Measurements from ENCODE around the gene PSMA4.
A peak's percentile ranks its signal among the peaks of the same experiment; 100 is the strongest.
"Not testable (repeated sequence)": the region's sequence is repeated elsewhere in the genome, so short reads cannot be mapped to it uniquely, and the experiment has no call there.

The PSMA4 gene

GRCh38 chr15:78540141-78540870 is at the start of gene PSMA4:
TSS of gene PSMA4 (plus strand) at chr15:78540444. CDS start at chr15:78541928, 1,484 bp downstream.
- DNase-seq (ENCODE audit: low read depth in 2 of 2): peak; percentile 91 to 95

- no peak for DNase-seq (ENCODE audit: low read depth in 2 of 2)
Observed at GRCh38 chr15:78492872-78493271, 47.4 kb upstream of the PSMA4 start.

- no peak for DNase-seq (ENCODE audit: low read depth in 2 of 2)
Observed at GRCh38 chr15:78501857-78502256, 38.4 kb upstream of the PSMA4 start.

GRCh38 chr15:78502641-78503040 is 37.6 kb upstream of the PSMA4 start:
- DNase-seq (ENCODE audit: low read depth in 2 of 2): no peak

- peak; percentile 57 to 71 for DNase-seq (ENCODE audit: low read depth in 2 of 2)
Observed at GRCh38 chr15:78506971-78507830, 33.0 kb upstream of the PSMA4 start, which contains the start of gene HYKK. TSS of gene HYKK (plus strand) at chr15:78507577. CDS start at chr15:78513089, 5,512 bp downstream.

GRCh38 chr15:78507831-78508160 is 32.4 kb upstream of the PSMA4 start:
- no peak for DNase-seq (ENCODE audit: low read depth in 2 of 2)

GRCh38 chr15:78508272-78508671 is 32.0 kb upstream of the PSMA4 start:
- no peak for DNase-seq (ENCODE audit: low read depth in 2 of 2)

GRCh38 chr15:78509726-78510312 is 30.4 kb upstream of the PSMA4 start:
- DNase-seq (ENCODE audit: low read depth in 2 of 2): no peak

GRCh38 chr15:78520035-78520434 is 20.2 kb upstream of the PSMA4 start:
- not testable (repeated sequence) for DNase-seq (ENCODE audit: low read depth in 2 of 2)

- no peak for DNase-seq (ENCODE audit: low read depth in 2 of 2)
Observed at GRCh38 chr15:78524230-78524629, 16.0 kb upstream of the PSMA4 start.

GRCh38 chr15:78527325-78527724 is 12.9 kb upstream of the PSMA4 start:
- no peak for DNase-seq (ENCODE audit: low read depth in 2 of 2)

GRCh38 chr15:78533331-78533730 is 6.9 kb upstream of the PSMA4 start:
- no peak for DNase-seq (ENCODE audit: low read depth in 2 of 2)

GRCh38 chr15:78536134-78536533 is 4.1 kb upstream of the PSMA4 start:
- no peak for DNase-seq (ENCODE audit: low read depth in 2 of 2)

- DNase-seq (ENCODE audit: low read depth in 2 of 2): no peak
Observed at GRCh38 chr15:78537266-78537905, 2.9 kb upstream of the PSMA4 start.

- no peak for DNase-seq (ENCODE audit: low read depth in 2 of 2)
Observed at GRCh38 chr15:78538358-78538757, 1.9 kb upstream of the PSMA4 start.

GRCh38 chr15:78539464-78540140 is 642 bp upstream of the PSMA4 start:
- DNase-seq (ENCODE audit: low read depth in 2 of 2): not testable (repeated sequence)

- DNase-seq (ENCODE audit: low read depth in 2 of 2): no peak
Observed at GRCh38 chr15:78540871-78541743, 863 bp downstream of the PSMA4 start.

GRCh38 chr15:78541744-78542034 is 1.4 kb downstream of the PSMA4 start:
- DNase-seq (ENCODE audit: low read depth in 2 of 2): no peak

- no peak for DNase-seq (ENCODE audit: low read depth in 2 of 2)
Observed at GRCh38 chr15:78542647-78543046, 2.4 kb downstream of the PSMA4 start.

- no peak for DNase-seq (ENCODE audit: low read depth in 2 of 2)
Observed at GRCh38 chr15:78550194-78550593, 9.9 kb downstream of the PSMA4 start.

GRCh38 chr15:78550815-78551214 is 10.6 kb downstream of the PSMA4 start:
- no peak for DNase-seq (ENCODE audit: low read depth in 2 of 2)
